ENCODE measurements around the gene UBE2E1.

GRCh38 chr3:23916152-23916885, 110.6 kb downstream of the UBE2E1 start:
- TF ChIP-seq CTCF (conservative IDR thresholded peaks at IDR 0.05) (no peak), EZH2 (IDR thresholded peaks at IDR 0.05; ENCODE audit: low read depth) (no peak)

Measured in PC-9 (cell line).